ENCODE measurements around the gene MGMT. TPM values are rescaled to one million over a fixed set of nuclear protein-coding genes. Genes with fewer than 3 reads are reported as not detected.

Gene MGMT
- total and polyA plus RNA-seq, 2 donors (not counting 1 experiment from before 2014, with no cell fraction given) = 1.9 to 29.1 TPM

DNA sequence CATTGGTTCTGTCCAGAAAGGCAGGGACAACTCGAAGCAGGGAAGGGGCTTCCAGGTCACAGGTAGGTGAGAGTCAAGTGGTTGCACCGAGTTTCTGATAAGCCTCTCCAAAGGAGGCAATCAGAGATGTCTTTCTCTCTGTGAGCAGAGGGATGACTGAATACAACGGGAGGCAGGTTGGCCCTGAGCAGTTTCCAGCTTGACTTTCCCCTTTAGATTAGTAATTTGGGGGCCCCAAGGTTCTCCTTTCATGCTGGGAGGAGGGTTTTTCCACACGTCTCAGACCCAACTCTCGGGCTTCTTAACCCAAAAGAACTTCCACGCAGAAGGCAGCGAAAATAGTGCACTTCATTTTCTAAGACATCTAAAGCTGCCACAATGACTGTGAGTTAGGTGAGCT is 189.6 kb downstream of the MGMT start:
- Histone ChIP-seq H4K20me1 (ENCODE audit: control insufficient read depth, extremely low read depth, insufficient read depth, low read length) (no peaks in the 10 kb centered on the region), H3K4me3 (replicated peaks in 1 of 4; ENCODE audit: control extremely low read depth in 1 of 4, insufficient read depth in 1 of 4, low read depth in 3 of 4, low read length in 4 of 4) (no peak overlapping the region), H3K79me2 (ENCODE audit: control insufficient read depth, insufficient read depth, low read length) (no peaks in the 10 kb centered on the region), H3K4me1 (ENCODE audit: control insufficient read depth, extremely low read depth, insufficient read depth, low read length) (no peaks in the 10 kb centered on the region), H3K9me3 (ENCODE audit: control insufficient read depth, insufficient read depth, low read depth, low read length) (no peaks in the 10 kb centered on the region), H2AFZ (ENCODE audit: low read length) (no peak overlapping the region), H3K36me3 (ENCODE audit: control insufficient read depth, insufficient read depth, low read length) (no peaks in the 10 kb centered on the region), H3K27me3 (ENCODE audit: control insufficient read depth, insufficient read depth, low read length) (no peaks in the 10 kb centered on the region), H3K9ac (ENCODE audit: insufficient read depth, low read length) (no peak overlapping the region), H3K27ac (ENCODE audit: insufficient read depth, low read length) (no peak overlapping the region), H3K4me2 (ENCODE audit: extremely low read depth, insufficient read depth, low read length) (no peak overlapping the region)
- no peak for DNase-seq (ENCODE audit: low read depth in 2 of 2)
- TF ChIP-seq, protein P1, sequence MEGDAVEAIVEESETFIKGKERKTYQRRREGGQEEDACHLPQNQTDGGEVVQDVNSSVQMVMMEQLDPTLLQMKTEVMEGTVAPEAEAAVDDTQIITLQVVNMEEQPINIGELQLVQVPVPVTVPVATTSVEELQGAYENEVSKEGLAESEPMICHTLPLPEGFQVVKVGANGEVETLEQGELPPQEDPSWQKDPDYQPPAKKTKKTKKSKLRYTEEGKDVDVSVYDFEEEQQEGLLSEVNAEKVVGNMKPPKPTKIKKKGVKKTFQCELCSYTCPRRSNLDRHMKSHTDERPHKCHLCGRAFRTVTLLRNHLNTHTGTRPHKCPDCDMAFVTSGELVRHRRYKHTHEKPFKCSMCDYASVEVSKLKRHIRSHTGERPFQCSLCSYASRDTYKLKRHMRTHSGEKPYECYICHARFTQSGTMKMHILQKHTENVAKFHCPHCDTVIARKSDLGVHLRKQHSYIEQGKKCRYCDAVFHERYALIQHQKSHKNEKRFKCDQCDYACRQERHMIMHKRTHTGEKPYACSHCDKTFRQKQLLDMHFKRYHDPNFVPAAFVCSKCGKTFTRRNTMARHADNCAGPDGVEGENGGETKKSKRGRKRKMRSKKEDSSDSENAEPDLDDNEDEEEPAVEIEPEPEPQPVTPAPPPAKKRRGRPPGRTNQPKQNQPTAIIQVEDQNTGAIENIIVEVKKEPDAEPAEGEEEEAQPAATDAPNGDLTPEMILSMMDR (conservative IDR thresholded peaks at IDR 0.05 in 1 of 2, IDR thresholded peaks at IDR 0.05 in 1 of 2; ENCODE audit: low read depth in 1 of 2, low read length in 2 of 2) = no peak
- no peak for TF ChIP-seq EZH2 (IDR thresholded peaks at IDR 0.05; ENCODE audit: low read length, missing control alignments)

DNA sequence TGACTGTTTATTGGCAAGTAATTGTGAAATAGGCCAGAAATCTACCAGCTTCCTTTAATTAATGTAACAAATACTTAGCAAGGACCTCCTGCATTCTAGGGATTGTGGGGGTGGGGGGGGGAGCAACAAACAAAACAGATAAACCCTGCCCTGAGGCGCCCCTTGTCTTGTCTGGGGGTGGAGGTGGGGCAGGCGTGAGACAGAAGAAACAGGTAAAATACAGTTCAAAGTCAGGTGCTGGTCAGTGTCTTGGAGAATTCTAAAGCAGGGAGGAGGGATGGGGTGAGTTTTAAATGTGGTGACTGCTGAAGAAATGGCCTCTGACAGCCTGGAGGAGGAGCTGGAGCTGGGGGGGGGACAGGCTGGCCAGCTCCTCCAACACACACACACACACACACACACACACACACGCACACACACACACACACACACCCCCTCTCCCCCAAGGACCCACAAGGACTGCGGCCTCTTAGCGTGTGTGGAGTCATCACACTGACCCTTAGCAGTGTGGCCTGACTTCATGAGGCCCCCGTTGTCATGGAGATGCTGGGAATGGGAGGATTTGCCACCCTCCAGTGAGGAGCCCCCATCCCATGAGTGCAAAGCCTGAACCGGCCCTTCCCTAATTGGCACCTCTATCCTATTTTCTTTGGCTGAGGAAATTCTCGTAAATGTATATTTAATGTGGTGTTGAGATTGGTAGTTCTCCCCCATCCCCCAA is 190.4 kb downstream of the MGMT start:
- H3K4me3 ChIP-seq (replicated peaks in 1 of 4; ENCODE audit: control extremely low read depth in 1 of 4, insufficient read depth in 1 of 4, low read depth in 3 of 4, low read length in 4 of 4) = no peak overlapping the region
- H3K79me2 ChIP-seq (ENCODE audit: control insufficient read depth, insufficient read depth, low read length) = no peaks in the 10 kb centered on the region
- no peak overlapping the region for H3K9ac ChIP-seq (ENCODE audit: insufficient read depth, low read length)
- H3K27me3 ChIP-seq (ENCODE audit: control insufficient read depth, insufficient read depth, low read length) = no peaks in the 10 kb centered on the region
- DNase-seq (ENCODE audit: low read depth in 2 of 2) = no peak
- no peaks in the 10 kb centered on the region for H4K20me1 ChIP-seq (ENCODE audit: control insufficient read depth, extremely low read depth, insufficient read depth, low read length)
- no peak overlapping the region for H2AFZ ChIP-seq (ENCODE audit: low read length)
- TF ChIP-seq, protein P1 (conservative IDR thresholded peaks at IDR 0.05 in 1 of 2, IDR thresholded peaks at IDR 0.05 in 1 of 2; ENCODE audit: low read depth in 1 of 2, low read length in 2 of 2) = no peak
- TF ChIP-seq EZH2 (IDR thresholded peaks at IDR 0.05; ENCODE audit: low read length, missing control alignments) = no peak
- H3K9me3 ChIP-seq (ENCODE audit: control insufficient read depth, insufficient read depth, low read depth, low read length) = no peaks in the 10 kb centered on the region
- no peaks in the 10 kb centered on the region for H3K36me3 ChIP-seq (ENCODE audit: control insufficient read depth, insufficient read depth, low read length)
- no peak overlapping the region for H3K4me2 ChIP-seq (ENCODE audit: extremely low read depth, insufficient read depth, low read length)
- no peaks in the 10 kb centered on the region for H3K4me1 ChIP-seq (ENCODE audit: control insufficient read depth, extremely low read depth, insufficient read depth, low read length)
- H3K27ac ChIP-seq (ENCODE audit: insufficient read depth, low read length) = no peak overlapping the region

DNA sequence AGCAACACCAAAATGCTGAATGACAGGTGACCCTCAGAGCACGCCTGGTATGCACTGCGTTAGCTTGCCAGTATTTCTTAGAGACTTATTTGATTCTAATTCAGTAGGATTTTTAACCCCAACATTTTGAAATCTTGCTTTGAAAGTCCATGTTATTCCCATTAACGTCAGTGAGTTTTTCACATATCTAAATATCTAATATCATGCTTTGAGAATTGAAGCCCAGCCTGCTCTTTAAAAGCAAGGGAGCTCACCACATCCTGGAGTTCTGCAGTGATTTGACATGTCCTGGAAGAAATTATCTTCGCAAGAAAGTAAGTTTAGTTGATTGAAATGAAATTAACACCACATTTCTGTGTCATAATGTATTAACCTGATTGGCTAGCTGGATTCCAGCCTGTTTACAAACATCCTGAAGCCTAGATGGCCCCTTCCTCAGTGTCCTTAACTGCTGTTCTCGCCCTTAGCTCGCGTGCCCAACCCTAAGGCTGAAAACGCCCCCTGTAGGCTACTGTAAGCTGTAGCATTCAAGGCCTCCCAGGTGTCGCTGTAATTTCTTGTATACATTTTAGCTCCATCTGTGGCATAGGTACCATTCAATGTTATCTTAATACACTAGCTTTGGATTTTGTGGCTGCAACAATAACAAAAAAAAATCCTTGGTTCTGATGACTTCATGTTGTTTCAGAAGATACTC is 191.5 kb downstream of the MGMT start:
- no peak for TF ChIP-seq EZH2 (IDR thresholded peaks at IDR 0.05; ENCODE audit: low read length, missing control alignments)
- TF ChIP-seq, protein P1 (conservative IDR thresholded peaks at IDR 0.05 in 1 of 2, IDR thresholded peaks at IDR 0.05 in 1 of 2; ENCODE audit: low read depth in 1 of 2, low read length in 2 of 2) = peak in 1 of 2 donors; percentile 32
- H3K9me3 ChIP-seq (ENCODE audit: control insufficient read depth, insufficient read depth, low read depth, low read length) = no peaks in the 10 kb centered on the region
- no peak overlapping the region for H3K9ac ChIP-seq (ENCODE audit: insufficient read depth, low read length)
- no peaks in the 10 kb centered on the region for H3K4me1 ChIP-seq (ENCODE audit: control insufficient read depth, extremely low read depth, insufficient read depth, low read length)
- no peak for DNase-seq (ENCODE audit: low read depth in 2 of 2)
- no peak overlapping the region for H3K27ac ChIP-seq (ENCODE audit: insufficient read depth, low read length)
- no peaks in the 10 kb centered on the region for H3K79me2 ChIP-seq (ENCODE audit: control insufficient read depth, insufficient read depth, low read length)
- no peaks in the 10 kb centered on the region for H3K36me3 ChIP-seq (ENCODE audit: control insufficient read depth, insufficient read depth, low read length)
- no peak overlapping the region for H3K4me2 ChIP-seq (ENCODE audit: extremely low read depth, insufficient read depth, low read length)
- no peak overlapping the region for H3K4me3 ChIP-seq (replicated peaks in 1 of 4; ENCODE audit: control extremely low read depth in 1 of 4, insufficient read depth in 1 of 4, low read depth in 3 of 4, low read length in 4 of 4)
- H3K27me3 ChIP-seq (ENCODE audit: control insufficient read depth, insufficient read depth, low read length) = no peaks in the 10 kb centered on the region
- no peak overlapping the region for H2AFZ ChIP-seq (ENCODE audit: low read length)
- no peaks in the 10 kb centered on the region for H4K20me1 ChIP-seq (ENCODE audit: control insufficient read depth, extremely low read depth, insufficient read depth, low read length)

Data from fibroblast of lung (primary cell).